ENCODE measurements around the gene PSEN1. TPM values are rescaled to one million over a fixed set of nuclear protein-coding genes. Genes with fewer than 3 reads are reported as not detected.

Gene PSEN1
- total and polyA plus RNA-seq, 2 experiments from 2014 or later: 36.3 to 49.7 TPM

GRCh38 chr14:73234029-73234428 is 97.7 kb downstream of the PSEN1 start:
- no peak for DNase-seq (ENCODE audit: low read depth in 1 of 2, low spot score in 1 of 2)
- peaks cover 46% of the 10 kb centered on the region for H3K27me3 ChIP-seq
- no peak for TF ChIP-seq CTCF (IDR thresholded peaks at IDR 0.05; ENCODE audit: low read depth, low read length)

GRCh38 chr14:73234586-73235394 is 98.5 kb downstream of the PSEN1 start:
- Histone ChIP-seq H3K27me3 (peaks cover 54% of the 10 kb centered on the region), H3K4me3 (no peak overlapping the region), H3K27ac (no peak overlapping the region), H3K36me3 (no peaks in the 10 kb centered on the region), H3K4me1 (ENCODE audit: low read depth) (peaks cover 21% of the 10 kb centered on the region), H3K9me3 (ENCODE audit: low read depth) (no peaks in the 10 kb centered on the region)
- TF ChIP-seq CTCF (IDR thresholded peaks at IDR 0.05; ENCODE audit: low read depth, low read length): no peak
- DNase-seq (ENCODE audit: low read depth in 1 of 2, low spot score in 1 of 2): no peak

More at GRCh38 chr14:73234029-73234428, 97.7 kb downstream of the PSEN1 start:
- peaks cover 21% of the 10 kb centered on the region for H3K4me1 ChIP-seq (ENCODE audit: low read depth)
- no peak overlapping the region for H3K27ac ChIP-seq
- no peaks in the 10 kb centered on the region for H3K9me3 ChIP-seq (ENCODE audit: low read depth)
- no peaks in the 10 kb centered on the region for H3K36me3 ChIP-seq
- no peak overlapping the region for H3K4me3 ChIP-seq

GRCh38 chr14:73235531-73236155 is 99.3 kb downstream of the PSEN1 start:
- peaks cover 21% of the 10 kb centered on the region for H3K4me1 ChIP-seq (ENCODE audit: low read depth)
- no peak overlapping the region for H3K4me3 ChIP-seq
- no peak for TF ChIP-seq CTCF (IDR thresholded peaks at IDR 0.05; ENCODE audit: low read depth, low read length)
- H3K36me3 ChIP-seq: no peaks in the 10 kb centered on the region
- H3K27me3 ChIP-seq: peaks cover 62% of the 10 kb centered on the region
- H3K27ac ChIP-seq: no peak overlapping the region
- DNase-seq (ENCODE audit: low read depth in 1 of 2, low spot score in 1 of 2): peak in 1 of 2 donors; percentile 84
- H3K9me3 ChIP-seq (ENCODE audit: low read depth): no peaks in the 10 kb centered on the region

- peaks cover 21% of the 10 kb centered on the region for H3K4me1 ChIP-seq (ENCODE audit: low read depth)
These were observed 99.8 kb downstream of the PSEN1 start for GRCh38 chr14:73236157-73236556.

GRCh38 chr14:73236752-73237218 is 100.5 kb downstream of the PSEN1 start:
- Histone ChIP-seq H3K9me3 (ENCODE audit: low read depth) (no peaks in the 10 kb centered on the region), H3K27me3 (peaks cover 74% of the 10 kb centered on the region), H3K36me3 (no peaks in the 10 kb centered on the region), H3K4me1 (ENCODE audit: low read depth) (peaks cover 21% of the 10 kb centered on the region), H3K4me3 (no peak overlapping the region), H3K27ac (no peak overlapping the region)
- no peak for TF ChIP-seq CTCF (IDR thresholded peaks at IDR 0.05; ENCODE audit: low read depth, low read length)
- no peak for DNase-seq (ENCODE audit: low read depth in 1 of 2, low spot score in 1 of 2)

More at GRCh38 chr14:73236157-73236556, 99.8 kb downstream of the PSEN1 start:
- H3K9me3 ChIP-seq (ENCODE audit: low read depth): no peaks in the 10 kb centered on the region
- no peak overlapping the region for H3K4me3 ChIP-seq
- no peaks in the 10 kb centered on the region for H3K36me3 ChIP-seq
- no peak for TF ChIP-seq CTCF (IDR thresholded peaks at IDR 0.05; ENCODE audit: low read depth, low read length)
- peaks cover 67% of the 10 kb centered on the region for H3K27me3 ChIP-seq
- no peak overlapping the region for H3K27ac ChIP-seq
- no peak for DNase-seq (ENCODE audit: low read depth in 1 of 2, low spot score in 1 of 2)
